Peyer's patch (tissue), 4 donors: ENCODE measurements around the gene PPEF2.

Experiments
- POLR2A ChIP-seq, 2 donors: fragments of 450-650 bp; IDR thresholded peaks; one replicate each; pipeline ENCODE4 v1.5.1; 2017; ENCODE audit warnings: antibody characterized with exemption in 2 of 2, mild to moderate bottlenecking in 2 of 2, moderate library complexity in 2 of 2
- TF ChIP-seq, protein P1 (sequence below), 6 experiments: fragments of 450-650 bp in 4 of 6; fragments of 200-600 bp in 2 of 6; sonication (generic) in 1 of 6; IDR thresholded peaks; one replicate each; pipeline ENCODE4 v1.5.1; 2017 to 2019; ENCODE audit warnings: antibody characterized with exemption in 6 of 6, mild to moderate bottlenecking in 3 of 6, moderate library complexity in 1 of 6

DNA sequence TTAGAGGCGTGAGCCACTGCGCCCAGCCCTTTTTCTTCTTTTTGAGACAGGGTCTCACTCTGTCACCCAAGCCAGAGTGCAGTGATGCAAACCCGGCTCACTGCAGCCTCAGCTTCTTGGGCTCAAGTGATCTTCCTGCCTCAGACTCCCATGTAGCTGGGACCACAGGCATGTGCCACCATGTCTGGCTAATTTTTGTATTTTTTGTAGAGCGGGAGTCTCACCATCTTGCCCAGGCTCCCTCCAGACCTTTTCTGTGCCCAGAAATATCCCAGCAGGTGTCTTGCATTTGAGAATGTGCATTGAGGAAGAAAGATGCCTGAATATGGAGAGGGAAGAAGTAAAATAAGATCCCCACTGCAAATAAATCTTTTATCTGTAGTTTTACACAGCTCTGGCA is 58.7 kb downstream of the PPEF2 start:
- TF ChIP-seq, protein P1, sequence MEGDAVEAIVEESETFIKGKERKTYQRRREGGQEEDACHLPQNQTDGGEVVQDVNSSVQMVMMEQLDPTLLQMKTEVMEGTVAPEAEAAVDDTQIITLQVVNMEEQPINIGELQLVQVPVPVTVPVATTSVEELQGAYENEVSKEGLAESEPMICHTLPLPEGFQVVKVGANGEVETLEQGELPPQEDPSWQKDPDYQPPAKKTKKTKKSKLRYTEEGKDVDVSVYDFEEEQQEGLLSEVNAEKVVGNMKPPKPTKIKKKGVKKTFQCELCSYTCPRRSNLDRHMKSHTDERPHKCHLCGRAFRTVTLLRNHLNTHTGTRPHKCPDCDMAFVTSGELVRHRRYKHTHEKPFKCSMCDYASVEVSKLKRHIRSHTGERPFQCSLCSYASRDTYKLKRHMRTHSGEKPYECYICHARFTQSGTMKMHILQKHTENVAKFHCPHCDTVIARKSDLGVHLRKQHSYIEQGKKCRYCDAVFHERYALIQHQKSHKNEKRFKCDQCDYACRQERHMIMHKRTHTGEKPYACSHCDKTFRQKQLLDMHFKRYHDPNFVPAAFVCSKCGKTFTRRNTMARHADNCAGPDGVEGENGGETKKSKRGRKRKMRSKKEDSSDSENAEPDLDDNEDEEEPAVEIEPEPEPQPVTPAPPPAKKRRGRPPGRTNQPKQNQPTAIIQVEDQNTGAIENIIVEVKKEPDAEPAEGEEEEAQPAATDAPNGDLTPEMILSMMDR (IDR thresholded peaks at IDR 0.05) = no peak
- no peak for TF ChIP-seq POLR2A (IDR thresholded peaks at IDR 0.05)
